ENCODE data around the gene SLC47A2. TPM values are rescaled to one million over a fixed set of nuclear protein-coding genes. Genes with fewer than 3 reads are reported as not detected.
"Not testable (repeated sequence)": the region's sequence is repeated elsewhere in the genome, so short reads cannot be mapped to it uniquely, and the experiment has no call there.

SLC47A2 gene
- polyA plus RNA-seq (ENCODE audit: insufficient read length): 0.27 TPM

DNA sequence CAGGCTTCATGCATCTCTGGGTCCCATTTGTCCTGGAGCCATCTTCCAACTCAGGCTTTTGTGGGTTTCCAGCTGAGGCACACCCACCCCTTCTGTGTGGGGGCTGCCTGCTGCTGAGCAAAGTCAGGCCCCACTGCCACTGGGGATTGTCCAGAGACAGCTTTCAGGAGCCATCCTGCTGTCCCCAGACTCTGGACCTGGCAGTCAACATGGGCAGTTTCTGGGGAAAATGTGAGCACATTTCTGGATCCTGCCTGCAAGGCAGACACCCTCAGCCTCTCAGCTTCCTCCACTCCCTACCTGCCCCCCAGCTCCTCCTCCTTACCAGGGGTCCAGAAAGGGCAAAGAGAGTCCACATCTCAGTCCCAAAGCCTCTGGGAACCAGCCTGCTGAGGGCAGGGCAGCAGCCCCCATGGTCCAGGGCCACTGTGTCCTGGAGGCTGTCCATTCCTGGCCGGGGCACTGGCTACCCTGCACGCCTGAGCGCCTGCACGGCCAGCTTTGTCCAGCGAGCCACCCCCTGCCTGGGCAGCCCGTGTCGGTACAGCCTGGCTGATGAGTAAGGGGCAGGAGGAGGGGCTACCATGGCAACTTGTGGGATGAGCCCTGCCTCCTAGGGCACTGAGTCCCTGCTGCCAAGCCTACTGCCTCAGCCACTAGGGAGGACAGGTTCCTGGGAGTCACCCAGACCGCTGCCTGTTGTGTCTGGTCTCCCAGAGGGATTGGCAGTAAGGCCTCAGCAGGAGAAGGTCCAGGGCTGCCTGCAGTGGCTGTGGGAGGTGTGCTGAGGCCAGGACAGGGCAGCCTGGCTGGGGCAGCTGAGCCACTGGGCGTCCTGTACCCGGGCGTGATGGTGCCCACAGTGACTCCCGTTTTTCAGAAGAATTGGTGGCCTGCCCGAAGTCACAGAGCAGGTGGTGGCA is at the start of gene SLC47A2:
TSS of gene SLC47A2 (minus strand) at position 477 of the 923 bp plus-strand sequence. CDS start at position 448, 29 bp downstream.
- no peak for DNase-seq

GRCh38 chr17:19766016-19766415 is 49.6 kb upstream of the SLC47A2 start:
- DNase-seq: no peak

- not testable (repeated sequence) for DNase-seq
Observed at GRCh38 chr17:19763991-19764390, 47.6 kb upstream of the SLC47A2 start.

GRCh38 chr17:19763416-19763815 is 47.0 kb upstream of the SLC47A2 start:
- DNase-seq: no peak

DNA sequence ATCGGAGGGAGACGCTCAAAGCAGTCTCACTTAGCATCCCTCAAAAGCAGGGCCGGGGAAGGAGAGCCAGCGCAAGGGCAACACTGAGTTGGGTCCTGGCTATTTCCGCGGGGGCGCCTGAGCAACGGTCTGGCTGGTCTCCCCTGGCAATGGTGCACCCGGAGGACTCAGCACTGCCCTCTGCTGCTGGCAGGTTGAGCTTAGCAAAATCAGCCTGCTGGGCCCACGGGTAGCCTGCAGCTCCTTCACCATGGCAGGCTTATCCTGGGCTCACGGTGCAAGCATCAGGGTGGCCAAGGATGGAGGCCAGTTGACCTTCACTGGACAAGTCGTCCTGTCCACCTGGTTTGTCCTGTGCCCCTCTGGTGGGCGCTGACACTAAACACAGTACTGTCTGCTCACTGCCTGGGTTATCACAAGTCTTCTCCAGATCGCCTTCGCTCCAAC is 46.2 kb upstream of the SLC47A2 start:
- peak; percentile 64 for DNase-seq

GRCh38 chr17:19760746-19761145 is 44.4 kb upstream of the SLC47A2 start:
- DNase-seq: no peak

DNA sequence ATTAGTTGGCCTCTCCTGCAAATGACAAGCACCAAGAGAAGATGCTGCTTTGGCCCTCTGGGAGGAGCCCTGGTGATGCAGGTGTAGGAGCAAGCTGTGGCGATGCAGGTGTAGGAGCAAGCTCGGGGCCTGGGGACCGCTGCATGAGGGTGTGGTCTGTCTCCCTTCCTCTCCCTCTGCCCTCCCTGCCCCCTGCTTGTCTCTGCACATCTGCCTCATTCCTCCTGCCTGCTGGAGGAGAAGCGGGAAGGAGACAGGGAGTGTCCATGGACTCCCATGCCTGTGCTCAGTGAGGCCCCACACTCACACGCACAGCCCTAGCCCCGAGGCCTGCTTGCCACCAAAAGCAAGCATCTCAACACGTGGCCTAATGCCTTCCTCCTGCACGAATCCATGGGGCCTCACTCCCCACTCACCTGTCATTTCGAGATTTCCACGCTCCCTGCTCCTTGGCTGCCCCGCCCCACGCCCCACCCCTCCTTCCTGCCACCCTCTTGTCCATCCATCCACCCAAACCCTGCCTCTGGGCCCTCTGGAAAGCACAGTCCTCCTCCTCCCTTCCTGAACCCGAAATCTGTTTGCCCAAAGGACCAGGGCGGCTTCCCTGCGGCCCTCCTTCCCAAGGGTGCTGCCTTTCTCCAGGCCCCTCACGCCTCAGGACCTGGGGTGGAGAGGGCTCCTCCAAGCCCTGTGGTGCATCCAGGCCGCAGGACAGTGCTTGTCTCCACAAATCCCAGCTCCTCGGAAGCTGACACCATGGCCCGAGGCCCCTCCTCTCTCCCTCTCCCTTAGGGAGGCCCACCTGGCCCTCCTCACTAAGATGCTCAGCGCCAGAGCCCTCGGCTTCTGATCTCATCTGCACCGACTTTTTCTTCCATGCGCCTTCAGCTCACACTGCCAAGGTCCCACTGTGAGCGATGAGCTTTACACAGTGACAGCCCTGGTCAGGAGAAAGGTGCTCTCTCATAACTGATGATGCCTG is 43.5 kb upstream of the SLC47A2 start:
- DNase-seq: no peak

DNA sequence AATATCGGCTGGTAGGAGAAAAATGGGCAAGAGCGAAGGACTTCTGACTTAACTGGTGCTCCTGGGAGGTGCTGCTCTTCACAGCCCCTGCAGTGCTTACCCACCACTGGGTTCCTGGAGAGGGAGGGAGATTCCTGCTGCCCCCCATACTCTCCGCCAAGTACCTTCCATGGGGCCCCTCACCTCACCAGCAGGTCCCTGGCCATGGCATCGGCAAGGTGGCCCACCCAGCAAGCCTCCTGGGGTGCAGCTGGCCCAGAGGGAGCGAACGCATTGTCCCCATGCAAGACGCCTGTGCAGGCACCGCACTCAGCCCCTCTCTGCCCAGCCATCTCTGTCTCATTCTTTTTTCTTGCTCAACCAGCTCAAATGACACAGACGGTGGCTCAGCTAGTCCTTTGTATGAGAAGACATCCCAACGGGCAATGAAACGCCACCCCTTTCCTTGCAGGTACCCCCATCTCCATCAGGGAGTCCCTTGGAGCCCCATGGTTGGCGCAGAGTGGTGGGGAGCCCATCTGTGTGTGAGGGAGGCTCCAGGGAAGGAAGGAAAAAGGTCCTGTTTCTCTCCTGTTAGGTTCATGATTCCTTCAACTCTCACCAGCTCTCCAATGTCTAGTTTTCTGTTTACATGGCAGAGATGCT is 41.3 kb upstream of the SLC47A2 start:
- no peak for DNase-seq

GRCh38 chr17:19756546-19756945 is 40.2 kb upstream of the SLC47A2 start:
- no peak for DNase-seq

- DNase-seq: no peak
Observed at GRCh38 chr17:19755821-19756510, 39.6 kb upstream of the SLC47A2 start.

GRCh38 chr17:19755392-19755791 is 39.0 kb upstream of the SLC47A2 start:
- no peak for DNase-seq

DNA sequence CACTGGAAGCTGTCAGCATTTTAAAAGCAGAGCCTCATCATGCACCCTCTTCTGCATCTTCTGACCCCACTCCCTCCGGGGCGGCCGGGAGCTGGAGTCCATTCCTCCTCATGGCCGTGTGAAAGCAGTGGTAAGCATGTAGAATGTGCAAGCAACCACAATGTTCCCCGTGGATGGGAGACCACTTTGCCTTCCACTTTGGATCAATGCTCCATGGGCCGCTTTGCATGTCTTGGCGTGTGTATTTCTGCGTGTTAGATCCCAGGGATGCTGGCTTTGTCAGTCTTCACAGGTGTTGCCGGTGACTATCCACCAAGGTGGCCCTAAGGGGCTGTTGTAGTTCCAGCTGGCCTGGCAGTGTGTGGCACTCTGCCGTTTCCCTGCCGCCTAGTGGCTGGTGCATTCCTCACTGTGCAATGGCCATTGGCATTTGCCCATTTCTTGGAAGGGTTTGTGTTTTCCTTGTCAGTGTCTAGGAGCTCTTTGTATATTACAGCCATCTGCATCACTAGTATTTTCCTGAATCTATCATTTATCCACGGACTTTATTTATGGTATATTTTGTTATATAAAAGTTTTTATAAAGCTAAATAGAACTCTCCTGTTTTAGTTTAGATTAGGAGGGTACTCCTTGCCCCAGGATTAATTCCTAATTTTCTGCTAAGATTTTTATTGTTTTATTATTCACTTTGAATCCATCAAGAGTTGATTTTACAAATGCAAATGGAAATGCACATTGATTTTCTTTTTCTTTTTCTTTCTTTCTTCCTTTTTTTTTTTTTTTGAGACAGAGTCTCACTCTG is 37.5 kb upstream of the SLC47A2 start:
- DNase-seq: no peak

- DNase-seq: peak; percentile 40
Observed at GRCh38 chr17:19753051-19753509, 36.7 kb upstream of the SLC47A2 start.

DNA sequence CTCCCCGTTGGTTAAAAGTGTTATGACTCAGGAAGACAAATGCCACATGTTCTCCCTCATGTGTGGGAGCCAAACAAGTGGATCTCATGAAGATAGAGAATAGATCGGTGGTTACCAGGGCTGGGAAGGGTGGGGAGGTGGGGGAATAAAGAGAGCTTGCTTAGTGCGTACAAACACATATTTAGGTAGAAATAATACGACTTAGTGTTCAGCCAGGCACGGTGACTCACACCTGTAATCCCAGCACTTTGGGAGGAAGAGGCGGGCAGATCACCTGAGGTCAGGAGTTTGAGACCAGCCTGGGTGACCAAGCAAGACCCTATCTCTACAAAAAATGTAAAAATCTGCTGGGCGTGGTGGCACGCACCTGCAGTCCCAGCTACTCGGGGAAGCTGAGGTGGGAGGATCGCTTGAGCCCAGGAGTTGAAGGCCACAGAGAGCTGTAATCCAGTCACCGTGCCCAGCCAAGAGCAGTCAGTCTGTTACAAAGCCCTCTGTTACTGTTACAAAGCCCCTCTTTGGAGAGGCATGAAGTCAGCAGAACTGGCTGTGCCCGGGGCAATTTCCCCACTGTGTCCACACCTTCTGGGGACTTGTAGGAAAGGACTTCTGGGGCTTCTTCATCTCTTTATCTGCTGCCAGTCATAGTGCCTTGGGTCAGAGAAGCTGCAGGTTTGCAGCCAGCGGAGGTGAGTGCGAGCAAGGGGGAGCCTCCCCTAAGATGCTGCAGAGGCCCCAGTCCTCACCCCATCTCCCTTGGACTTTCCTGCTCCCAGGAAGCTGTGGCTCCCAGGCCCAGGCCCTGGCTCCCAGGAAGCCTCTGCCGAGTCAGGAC is 36.0 kb upstream of the SLC47A2 start:
- DNase-seq: no peak

GRCh38 chr17:19750835-19751234 is 34.5 kb upstream of the SLC47A2 start:
- DNase-seq: no peak

DNA sequence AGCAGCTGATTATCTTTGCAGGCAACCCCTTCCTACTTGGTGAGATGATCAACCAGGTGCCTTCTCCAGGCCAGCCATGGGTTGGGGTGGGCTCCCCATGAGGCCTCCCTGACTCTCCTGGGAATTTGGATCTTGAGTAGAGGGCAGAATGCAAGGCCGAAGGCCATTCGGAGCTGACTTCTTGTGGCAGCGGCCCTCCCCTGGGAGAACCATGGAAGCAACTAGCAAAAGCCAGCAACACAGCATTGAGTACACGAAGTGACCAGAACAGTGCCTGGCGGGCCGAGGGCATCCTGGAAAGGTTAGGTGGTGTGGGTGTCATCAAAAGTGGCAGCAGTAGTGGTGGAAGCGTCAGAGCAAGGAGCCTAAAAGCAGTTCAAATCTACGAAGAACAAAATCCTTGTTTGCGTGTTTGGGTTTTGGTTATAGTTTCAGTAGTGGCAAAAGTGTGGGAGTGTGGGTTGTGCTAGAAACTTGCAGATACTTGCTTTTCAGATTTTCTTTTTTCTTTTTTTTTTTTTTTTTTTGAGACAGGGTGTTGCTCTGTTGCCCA is 33.7 kb upstream of the SLC47A2 start:
- no peak for DNase-seq

GRCh38 chr17:19748807-19749193 is 32.4 kb upstream of the SLC47A2 start:
- DNase-seq: no peak

GRCh38 chr17:19747829-19748806 is 31.7 kb upstream of the SLC47A2 start, which contains the start of gene ALDH3A1:
Gene ALDH3A1, minus strand, starts transcription at chr17:19748298. Its CDS starts 3,169 bp downstream, at chr17:19745129.
- no peak for DNase-seq
